ENCODE data around the gene USP13. TPM values are rescaled to one million over a fixed set of nuclear protein-coding genes. Genes with fewer than 3 reads are reported as not detected.

Gene USP13
- total RNA-seq, 2 donors from 2014 or later, result 75.9 to 89.7 TPM

DNA sequence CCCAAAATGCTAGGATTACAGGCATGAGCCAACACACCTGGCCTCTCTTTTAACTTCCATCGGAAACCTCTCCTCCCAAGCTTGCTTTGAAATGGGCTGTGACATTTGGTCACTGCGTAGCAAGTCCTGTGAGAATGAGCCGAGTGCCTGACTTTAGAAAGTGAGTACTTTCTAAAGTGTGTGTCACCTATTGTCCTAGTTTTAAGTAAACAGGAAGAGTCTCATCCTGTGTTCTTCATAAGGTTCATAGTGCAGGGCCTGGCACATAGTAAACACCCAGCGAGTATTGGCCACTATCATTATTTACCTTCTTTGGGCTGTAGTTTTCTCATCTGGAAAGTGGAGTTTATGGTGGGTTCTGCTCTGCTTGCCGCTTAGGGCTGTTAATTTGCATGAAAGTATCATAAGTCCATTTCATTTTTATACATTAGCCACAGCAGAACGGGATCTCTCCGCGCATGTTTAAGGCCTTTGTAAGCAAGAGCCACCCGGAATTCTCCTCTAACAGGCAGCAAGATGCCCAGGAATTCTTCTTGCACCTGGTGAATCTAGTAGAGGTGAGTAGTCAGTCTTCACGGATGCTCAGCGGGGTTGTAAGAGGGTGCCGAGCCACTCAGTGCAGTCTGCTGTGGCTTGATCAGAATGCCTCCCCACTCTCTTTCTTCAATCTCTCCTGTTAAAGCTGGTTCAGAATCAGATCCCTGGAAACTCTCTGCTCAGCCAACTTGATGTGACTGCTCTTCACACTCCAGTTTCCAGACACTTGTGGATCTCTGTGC is 87.2 kb downstream of the USP13 start:
- Histone ChIP-seq H3K27ac (no peak overlapping the region), H3K36me3 (peaks cover 23% of the 10 kb centered on the region)
- DNase-seq (ENCODE audit: low spot score), result no peak

DNA sequence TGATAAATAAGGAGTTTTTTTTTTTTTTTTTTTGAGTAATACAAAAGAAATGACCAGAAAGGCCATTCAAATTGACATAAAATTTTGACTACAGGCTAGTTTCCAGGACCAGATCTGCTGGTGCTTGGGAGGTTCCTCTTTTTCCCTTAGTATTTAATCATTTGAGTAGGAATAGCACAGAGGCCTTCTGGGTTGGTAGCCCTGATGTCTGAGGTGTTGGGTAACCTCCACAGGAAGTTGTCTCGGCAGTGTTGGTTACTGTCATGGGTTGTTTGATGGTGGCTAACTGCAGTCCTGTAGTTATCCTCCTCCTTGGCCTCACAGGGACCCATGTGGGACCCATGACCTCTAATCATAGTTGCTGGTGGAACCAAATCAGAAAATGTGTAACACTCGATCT is 91.1 kb downstream of the USP13 start:
- peaks cover 24% of the 10 kb centered on the region for H3K36me3 ChIP-seq
- H3K27ac ChIP-seq, result peak overlapping the region in 1 of 2 donors; percentile 55

More for the DNA sequence above, 87.2 kb downstream of the USP13 start:
- H3K4me3 ChIP-seq, result no peak overlapping the region
- no peaks in the 10 kb centered on the region for H3K9me3 ChIP-seq
- TF ChIP-seq, protein P1, sequence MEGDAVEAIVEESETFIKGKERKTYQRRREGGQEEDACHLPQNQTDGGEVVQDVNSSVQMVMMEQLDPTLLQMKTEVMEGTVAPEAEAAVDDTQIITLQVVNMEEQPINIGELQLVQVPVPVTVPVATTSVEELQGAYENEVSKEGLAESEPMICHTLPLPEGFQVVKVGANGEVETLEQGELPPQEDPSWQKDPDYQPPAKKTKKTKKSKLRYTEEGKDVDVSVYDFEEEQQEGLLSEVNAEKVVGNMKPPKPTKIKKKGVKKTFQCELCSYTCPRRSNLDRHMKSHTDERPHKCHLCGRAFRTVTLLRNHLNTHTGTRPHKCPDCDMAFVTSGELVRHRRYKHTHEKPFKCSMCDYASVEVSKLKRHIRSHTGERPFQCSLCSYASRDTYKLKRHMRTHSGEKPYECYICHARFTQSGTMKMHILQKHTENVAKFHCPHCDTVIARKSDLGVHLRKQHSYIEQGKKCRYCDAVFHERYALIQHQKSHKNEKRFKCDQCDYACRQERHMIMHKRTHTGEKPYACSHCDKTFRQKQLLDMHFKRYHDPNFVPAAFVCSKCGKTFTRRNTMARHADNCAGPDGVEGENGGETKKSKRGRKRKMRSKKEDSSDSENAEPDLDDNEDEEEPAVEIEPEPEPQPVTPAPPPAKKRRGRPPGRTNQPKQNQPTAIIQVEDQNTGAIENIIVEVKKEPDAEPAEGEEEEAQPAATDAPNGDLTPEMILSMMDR (IDR thresholded peaks at IDR 0.05), result no peak
- H3K27me3 ChIP-seq, result no peaks in the 10 kb centered on the region
- peaks cover 0 to 9% of the 10 kb centered on the region in 2 donors for H3K4me1 ChIP-seq

DNA sequence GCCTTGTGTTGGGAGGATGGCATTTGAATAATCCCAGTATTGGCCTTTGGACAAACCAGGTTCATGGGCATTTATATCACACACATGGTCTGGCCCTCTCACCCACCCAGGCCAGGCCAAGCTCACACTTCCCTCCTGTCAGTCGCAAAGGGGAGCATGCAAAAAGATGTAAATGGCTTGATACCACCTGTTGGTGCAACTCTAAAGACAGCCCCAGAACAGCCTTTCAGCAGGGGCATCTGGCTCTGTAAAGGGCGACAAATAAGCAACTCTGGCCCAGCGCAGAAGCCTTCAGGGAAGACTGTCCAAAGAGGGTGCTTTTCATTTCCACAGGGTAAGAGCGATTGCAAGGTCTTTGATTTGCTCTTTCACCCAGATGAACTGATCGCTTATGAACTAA is 91.8 kb downstream of the USP13 start:
- Histone ChIP-seq H3K27me3 (no peaks in the 10 kb centered on the region), H3K27ac (no peak overlapping the region), H3K9me3 (no peaks in the 10 kb centered on the region), H3K4me3 (no peak overlapping the region), H3K36me3 (peaks cover 24% of the 10 kb centered on the region), H3K4me1 (no peaks in the 10 kb centered on the region)
- TF ChIP-seq, protein P1 (IDR thresholded peaks at IDR 0.05), result no peak
- no peak for DNase-seq (ENCODE audit: low spot score)

More for the DNA sequence above, 91.1 kb downstream of the USP13 start:
- no peak for DNase-seq (ENCODE audit: low spot score)
- TF ChIP-seq, protein P1 (IDR thresholded peaks at IDR 0.05), result no peak
- Histone ChIP-seq H3K27me3 (no peaks in the 10 kb centered on the region), H3K4me3 (no peak overlapping the region), H3K9me3 (no peaks in the 10 kb centered on the region), H3K4me1 (no peaks in the 10 kb centered on the region)

DNA sequence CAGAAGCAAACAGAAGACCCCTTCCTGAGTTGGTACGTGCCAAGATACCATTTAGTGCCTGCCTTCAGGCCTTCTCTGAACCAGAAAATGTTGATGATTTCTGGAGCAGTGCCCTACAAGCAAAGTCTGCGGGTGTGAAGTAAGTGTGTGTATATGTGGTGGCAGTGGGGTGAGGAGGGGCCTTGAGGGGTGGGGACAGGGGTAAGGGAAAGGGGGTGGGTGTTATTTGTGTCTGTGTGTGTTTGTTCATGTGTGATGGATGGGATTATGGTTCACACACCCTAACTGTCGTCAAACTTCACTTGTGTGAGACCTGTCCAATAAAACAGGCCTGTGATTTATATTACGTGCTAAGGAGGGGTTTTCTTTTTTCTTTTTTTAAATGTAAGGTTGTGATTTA is 92.2 kb downstream of the USP13 start:
- Histone ChIP-seq H3K27ac (no peak overlapping the region), H3K4me1 (no peaks in the 10 kb centered on the region), H3K9me3 (no peaks in the 10 kb centered on the region), H3K36me3 (peaks cover 20% of the 10 kb centered on the region), H3K27me3 (no peaks in the 10 kb centered on the region), H3K4me3 (no peak overlapping the region)
- no peak for DNase-seq (ENCODE audit: low spot score)
- TF ChIP-seq, protein P1 (IDR thresholded peaks at IDR 0.05), result no peak

DNA sequence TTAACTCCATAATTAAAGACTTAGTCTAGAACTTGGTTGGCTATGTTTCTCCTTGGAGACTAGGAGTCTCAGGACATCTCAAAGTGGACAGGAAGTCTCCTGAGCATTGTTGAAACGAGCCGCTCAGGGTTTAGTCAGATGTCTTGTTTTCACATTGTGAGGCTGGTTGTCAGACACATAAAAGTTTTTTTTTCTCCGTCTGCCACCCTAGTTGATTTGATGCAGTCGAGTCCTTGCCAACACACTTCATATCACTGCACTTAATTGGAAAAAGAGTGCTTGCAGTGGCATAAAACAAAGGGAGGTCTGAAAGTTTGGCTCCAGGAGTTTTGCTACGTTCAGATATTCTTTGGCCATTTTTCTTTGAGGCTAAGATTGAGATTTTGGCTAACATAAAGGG is 92.9 kb downstream of the USP13 start:
- TF ChIP-seq, protein P1 (IDR thresholded peaks at IDR 0.05), result no peak
- Histone ChIP-seq H3K27me3 (no peaks in the 10 kb centered on the region), H3K4me3 (no peak overlapping the region), H3K36me3 (peaks cover 16% of the 10 kb centered on the region), H3K9me3 (no peaks in the 10 kb centered on the region), H3K27ac (no peak overlapping the region), H3K4me1 (no peaks in the 10 kb centered on the region)
- DNase-seq (ENCODE audit: low spot score), result no peak
